TTC549 (cell line): ENCODE data around the gene RACGAP1.

Source experiments
- FAIRE-seq: peaks from 2 replicates; lab custom pipeline; 2012; peaks lifted over from hg19 to GRCh38; lab: Jason Lieb, UNC

RACGAP1 gene

DNA sequence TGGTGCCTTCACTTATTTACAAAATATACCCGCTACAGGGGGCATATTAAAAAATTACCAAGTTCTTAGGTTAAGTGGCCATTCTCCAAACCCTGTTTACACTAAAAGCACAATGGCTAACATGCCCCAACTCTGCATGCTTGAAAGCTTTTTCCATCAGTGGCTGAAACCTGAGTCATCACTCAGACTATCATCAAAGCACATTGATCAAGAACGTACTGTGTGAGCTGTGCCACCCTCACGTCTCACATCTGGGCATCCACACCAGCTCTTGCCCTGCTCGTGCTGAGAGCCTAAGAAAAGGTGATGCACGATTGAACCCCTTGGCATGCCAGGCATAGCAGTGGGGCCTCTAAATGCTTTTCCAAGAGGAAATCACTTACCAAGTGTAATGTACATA is 39.3 kb downstream of the RACGAP1 start:
- no peak for FAIRE-seq

DNA sequence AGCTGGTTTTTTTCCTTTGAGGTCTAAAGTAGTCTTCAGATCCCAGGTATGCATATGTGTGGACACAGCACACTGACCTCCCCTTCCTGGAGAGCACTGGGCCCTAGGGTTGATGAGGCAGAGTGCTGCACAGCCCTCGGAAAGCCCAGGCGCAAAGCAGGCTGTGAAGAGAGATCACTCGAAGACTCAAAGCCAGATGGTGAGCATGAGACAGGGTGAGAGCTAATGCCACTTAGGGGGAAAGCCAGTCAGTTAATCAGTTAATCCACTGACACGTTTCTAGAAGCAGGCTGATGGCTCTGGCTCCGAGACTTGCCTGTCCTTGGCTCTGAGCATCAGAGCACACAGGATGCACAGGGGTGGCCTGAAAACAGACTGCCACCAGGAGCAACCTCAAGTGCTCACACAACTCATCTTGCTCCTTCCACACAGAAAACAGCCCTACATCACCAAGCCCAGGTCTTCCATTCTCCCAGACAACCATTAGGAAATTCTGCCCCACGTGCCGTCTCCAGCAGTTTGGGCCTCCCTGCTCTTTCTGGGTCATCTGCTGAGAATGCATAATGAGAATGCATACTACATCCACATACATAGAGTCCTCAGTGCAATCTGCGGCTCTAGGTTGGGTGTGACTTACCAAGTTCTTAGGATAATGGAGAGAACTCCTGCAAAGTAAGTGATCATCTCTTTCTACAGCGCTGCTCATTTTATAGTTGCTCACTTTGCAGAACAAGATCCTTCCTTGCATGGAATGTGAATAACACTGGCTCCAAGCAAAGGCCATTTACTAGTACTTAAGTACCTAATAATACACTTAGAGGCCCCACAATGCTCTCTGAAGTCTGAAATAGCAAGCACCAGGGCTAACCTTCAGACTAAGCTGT is 40.6 kb downstream of the RACGAP1 start:
- FAIRE-seq: no peak

DNA sequence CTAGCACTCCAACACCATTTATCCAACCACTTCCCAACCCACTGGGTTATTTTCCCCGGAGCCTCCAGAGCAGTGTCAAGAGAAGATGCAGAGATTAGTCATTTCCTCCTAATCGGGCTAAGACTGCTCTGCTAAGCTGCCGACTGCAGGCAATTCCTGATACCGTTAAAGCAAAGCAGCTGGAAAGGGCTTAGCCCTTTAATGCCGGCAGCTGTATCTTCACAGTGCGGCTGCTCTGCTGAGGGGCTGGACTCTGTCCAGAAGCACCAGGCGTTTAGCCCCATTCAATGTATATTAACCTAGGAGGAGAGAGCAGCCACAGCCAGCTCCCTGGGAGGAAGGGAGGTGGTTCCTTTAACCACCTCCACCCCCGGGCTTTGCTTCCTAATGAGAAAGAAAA is 41.4 kb downstream of the RACGAP1 start:
- no peak for FAIRE-seq

DNA sequence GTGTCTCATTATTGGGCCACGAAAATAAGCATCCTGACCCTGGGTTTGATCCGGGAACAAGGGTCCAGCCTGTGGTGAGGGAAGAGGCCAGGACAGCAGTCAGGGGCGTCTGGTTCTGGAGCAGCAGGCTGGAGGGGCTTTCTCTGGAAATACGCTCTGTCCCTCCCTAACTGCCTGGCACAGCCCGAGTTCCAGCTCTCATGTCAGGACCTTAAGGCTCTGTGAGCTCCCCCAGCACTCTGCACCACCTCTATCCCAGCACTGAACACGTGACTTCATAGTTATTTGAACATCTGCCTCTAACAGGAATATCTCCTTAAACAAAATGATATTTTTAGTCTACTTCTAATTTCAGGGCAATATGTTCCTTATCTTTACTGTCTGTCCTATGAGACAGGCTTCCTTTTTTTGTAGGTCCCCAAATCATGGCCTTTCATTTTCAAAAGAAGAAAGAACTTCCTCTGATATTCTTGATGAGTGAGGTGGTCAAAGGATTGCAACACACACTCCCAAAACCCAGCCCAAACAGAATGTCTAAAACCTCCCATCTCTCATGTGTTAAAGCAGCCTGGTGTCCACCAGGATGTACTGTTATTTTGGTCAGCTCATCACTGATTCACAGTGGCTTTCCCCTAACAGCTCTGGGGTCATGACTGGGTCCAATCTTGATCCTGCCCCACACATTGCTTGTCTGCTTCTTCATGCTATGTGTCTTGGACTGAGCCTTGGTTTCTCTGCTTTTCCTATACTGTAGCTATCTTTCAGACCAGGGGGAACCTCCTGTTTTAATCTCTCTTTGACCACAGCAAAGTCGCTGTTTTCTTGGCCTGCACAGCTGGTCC is 42.8 kb downstream of the RACGAP1 start:
- FAIRE-seq: no peak

DNA sequence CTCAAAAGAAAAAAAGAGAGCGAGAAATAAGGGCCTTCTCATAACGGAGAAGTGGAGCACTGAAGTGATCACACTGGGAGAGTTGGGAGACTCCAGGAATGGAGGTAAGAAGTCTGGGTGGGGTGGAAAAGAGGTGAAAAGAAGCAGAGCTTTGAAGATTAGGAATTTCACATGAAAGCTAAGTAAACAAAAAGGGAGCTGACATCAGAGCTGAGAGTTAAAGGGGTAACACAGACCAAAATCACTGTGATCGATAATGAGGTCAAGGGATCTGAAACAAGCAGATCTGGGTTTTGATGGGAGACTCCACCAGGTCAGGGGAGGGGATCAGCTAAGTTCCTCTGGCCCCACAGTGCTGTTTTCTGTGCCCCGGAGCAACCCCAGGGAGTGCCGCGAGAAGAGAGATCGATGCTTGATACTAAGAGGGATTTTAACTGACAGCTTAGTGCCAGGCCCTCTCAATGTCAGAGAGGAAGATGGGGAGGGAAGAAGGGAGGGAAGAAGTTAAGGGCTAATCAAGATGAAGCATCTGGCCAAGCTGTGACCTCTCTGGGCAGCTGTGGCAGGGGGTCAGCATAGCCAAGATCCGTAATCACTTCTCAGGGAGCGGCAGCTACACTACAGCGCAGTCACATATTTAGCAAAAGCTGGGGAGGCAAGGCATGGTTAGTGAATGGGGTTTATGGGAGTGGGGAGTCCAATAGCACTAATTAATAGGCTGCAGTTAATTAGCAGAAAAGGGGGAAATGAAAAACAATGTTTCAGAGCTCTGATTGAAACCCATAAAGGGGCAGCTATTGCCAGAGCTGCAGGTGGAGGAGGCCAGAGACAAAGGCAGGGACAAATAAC is 44.6 kb downstream of the RACGAP1 start:
- FAIRE-seq: no peak

DNA sequence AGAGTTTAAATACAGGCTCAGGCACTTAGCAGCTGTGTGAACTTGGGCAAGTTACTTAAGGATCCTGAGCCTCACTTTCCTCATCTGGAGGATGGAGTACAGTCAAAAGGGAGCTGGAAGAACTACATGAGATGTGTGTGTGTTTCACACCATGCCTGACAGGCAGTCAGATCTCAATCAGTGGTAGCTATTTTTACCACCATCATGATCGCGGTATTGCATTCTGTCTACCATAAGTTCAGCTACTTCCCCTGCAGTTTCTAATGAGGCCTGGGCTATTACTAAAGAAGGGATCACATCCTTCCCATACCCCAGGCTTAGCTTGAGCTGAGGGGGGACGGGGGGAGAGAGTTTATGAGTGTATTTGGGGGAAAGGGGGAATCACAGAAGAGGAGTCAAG is 45.5 kb downstream of the RACGAP1 start:
- no peak for FAIRE-seq

DNA sequence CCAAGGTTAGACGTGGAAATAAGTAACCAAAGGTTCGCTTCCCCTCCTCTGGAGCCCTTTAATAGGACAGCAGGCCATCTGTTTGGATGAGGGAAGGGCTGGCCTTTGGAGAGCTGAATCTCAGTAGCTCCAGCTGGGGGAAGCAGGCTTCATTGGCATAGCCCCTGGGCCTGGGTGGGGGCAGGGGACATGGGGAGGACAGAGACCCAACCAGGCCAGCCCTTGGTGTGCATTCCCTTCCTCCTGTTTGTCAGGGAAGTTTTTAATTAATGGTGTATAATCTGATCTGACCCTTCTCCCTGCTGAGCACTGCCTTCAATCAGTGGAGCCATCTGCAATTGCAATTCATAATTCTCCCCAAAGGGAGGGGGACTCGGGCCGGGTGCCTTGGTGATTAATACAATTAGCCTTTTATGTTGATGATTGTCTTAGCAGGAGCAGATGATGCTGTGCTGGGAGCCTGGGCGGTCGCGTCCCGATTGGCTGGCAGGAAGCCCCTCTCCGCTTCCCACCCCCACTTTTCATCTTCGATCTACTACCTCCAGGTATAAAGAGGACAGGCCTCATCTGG is 46.2 kb downstream of the RACGAP1 start:
- no peak for FAIRE-seq

DNA sequence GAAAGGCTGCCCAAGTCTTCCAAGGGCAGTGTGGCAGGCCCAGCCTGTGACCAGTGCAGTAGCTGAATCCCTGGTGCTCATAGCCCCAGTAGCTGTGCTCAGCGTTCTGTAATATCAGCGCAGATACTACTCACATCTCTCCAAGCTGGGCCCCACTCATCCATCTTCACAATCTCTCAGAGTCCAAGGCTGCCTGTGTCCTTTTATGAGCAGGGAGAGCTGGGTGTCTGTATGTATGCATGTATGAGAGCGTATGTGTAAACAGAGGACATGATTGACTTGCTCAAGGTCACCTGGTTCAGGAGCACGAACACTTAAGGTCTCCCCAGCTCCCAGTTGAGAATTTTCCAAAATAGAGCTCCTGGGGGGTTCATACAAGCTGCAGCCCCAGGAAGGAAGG is 47.2 kb downstream of the RACGAP1 start:
- no peak for FAIRE-seq

DNA sequence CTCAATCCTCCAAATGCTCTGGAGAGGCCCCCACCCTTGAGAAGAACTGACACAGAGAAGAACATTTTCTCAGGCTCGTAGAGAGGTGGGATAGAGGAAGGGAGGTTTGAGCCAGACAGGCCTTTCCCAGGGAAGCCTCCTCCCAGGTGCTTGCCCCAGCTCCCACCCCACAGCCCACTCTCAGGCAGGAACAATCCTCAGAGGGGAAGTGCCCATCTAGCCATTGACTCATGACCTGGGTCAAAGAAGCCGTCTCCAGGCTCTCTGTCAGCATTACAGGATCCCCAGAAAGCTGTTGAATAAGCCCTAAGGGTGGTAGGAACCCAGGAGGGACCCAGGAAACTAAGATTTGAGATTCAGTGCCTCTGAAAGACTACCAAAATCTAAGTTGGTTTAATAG is 48.7 kb downstream of the RACGAP1 start:
- FAIRE-seq: no peak

DNA sequence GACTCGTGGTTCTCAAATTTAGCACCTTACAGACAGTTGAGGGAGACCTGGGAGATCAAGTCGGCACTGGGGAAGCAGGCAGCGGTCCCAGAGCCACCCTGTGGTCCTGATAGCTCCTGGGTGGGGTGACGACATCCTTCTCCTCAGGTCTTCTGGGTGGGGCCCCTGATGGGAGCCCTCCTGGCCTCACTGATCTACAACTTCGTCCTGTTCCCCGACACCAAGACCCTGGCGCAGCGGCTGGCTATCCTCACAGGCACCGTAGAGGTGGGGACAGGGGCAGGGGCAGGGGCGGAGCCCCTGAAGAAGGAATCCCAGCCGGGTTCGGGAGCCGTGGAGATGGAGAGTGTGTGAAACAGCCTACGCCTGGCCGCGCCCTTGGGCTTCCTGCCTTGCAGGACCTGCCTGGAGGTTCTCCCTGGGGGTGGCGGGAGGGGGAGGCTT is 50.0 kb downstream of the RACGAP1 start:
- no peak for FAIRE-seq

DNA sequence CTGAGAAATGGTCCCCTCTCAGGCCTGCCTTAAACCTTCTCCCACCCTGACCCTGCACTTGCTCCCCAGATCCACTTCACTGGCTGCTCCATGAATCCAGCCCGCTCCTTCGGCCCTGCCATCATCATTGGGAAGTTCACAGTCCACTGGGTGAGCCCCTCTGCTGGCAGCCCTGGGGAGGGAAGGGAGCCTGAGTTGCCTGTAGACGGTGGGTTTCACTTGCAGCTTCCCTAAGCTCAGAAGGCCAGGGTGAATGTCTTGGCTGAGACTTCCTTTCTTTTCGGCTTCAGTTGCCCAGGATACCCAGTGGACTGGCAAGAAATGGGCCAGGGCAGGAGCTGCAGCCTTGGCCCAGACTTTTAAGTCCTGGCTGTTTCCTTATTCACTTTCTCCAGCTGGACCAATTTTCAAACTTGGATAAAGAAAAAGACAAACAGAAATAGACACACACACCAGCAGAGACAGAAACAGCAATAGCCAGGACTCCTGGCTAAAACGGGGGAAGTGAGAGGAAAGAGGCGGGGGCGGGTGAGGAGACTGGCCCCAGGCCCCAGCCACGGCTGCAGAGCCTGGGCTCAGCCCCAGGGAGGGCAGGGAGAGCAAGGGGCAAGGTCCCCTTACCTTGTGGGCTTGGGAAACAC is 50.5 kb downstream of the RACGAP1 start:
- FAIRE-seq: no peak

DNA sequence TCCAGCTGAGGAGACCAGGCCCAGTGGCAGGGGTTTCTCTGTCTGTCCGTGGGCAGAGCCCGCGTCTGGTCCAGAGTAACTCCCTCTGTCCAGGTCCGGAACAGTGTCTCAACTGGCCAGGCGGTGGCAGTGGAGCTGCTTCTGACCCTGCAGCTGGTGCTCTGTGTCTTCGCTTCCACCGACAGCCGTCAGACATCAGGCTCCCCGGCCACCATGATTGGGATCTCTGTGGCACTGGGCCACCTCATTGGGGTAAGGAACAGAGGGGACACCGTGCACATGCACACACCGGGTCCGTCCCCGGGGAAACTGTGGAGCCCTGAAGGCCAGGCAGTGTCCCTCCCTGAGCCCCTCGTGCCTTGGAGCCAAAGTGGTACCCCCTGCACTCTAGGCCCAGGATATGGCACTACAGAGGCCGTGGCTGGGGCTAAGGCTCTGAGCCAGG is 51.0 kb downstream of the RACGAP1 start:
- no peak for FAIRE-seq

DNA sequence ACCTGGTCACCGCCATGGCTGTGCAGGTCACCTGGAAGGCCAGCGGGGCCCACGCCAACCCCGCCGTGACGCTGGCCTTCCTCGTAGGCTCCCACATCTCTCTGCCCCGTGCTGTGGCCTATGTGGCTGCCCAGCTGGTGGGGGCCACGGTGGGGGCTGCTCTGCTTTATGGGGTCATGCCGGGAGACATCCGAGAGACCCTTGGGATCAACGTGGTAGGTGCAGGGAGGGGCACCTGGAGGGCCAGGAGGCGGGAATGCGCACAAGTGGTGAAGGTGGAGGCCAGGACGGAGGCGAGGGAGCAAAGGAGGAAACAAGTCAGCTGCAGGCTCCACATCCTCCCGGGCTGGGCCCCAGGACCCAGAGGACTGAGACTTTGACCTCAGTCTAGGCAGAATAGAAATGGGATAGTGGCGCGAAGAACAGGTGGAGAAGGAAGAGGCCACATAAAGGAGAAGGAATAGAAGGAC is 51.9 kb downstream of the RACGAP1 start:
- no peak for FAIRE-seq

DNA sequence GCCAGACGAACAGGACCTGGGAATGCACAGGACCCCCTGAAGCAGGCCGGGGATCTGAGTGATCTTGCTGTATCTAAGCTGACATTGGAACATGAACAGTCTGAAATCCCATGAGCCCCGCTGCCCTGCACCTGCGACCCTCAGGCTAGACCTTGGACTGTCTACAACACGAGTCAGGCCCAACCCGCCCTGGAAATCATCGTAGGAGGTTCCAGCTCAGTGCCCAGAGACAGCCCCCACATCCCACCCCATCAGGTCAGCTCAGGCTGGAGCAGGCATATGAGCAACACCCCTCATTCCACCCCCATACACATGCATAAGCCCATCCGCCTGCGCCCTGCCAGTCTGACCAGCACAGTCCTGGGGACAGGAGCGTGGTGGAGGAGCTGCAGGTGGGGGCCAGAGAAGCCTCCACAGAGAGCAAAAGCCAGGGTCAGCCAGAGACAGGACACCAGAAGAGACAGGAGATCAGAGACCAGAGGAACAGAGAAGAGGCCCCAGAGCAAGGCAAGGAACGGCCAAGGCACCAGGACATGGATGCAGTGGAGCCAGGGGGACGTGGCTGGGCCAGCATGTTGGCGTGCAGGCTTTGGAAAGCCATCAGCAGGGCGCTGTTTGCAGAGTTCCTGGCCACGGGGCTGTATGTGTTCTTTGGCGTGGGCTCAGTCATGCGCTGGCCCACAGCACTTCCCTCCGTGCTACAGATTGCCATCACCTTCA is 52.5 kb downstream of the RACGAP1 start, which contains the start of gene AQP6:
Gene AQP6 (plus strand): TSS at position 307 of the 720 bp plus-strand sequence. CDS start 227 bp downstream, at position 534.
- FAIRE-seq: no peak

DNA sequence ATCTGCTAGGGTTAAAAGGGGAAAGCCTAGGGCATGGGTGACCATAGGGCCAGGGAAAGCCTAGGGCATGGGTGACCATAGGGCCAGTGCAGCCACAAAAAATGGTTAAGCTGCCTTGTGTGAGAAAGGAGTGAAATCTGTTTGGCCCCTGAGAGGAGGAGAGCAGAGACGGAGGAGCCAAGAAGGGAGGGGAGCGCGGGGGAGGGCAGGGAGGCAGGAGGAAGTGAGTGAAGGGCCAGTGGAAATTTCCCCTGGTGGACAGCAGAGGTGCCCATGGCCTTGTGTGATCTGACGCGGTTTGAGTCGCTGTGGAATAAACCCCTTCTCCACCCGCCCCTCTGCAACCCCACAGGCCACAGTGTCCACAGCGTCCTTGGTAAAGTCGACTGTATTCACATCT is 53.2 kb downstream of the RACGAP1 start:
- FAIRE-seq: no peak

DNA sequence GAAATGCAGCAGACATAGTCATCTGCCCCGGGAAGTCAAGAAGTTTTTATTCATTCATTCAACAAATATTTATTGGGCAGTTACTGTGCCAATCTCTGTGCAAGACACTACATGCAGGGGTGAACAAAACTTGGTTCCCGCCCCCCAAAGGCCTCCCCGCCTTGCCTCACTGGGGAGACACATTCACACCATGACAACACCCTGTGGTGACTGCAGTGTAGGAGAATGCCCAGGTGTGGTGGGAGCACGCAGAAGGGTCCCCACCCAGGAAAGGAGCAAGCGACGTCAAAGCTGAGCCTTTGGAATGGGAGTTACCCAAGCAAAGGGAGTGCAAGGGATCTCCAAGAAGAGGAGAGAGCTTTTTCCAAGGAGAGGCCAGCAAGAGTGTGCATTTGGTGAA is 54.2 kb downstream of the RACGAP1 start:
- FAIRE-seq: no peak

DNA sequence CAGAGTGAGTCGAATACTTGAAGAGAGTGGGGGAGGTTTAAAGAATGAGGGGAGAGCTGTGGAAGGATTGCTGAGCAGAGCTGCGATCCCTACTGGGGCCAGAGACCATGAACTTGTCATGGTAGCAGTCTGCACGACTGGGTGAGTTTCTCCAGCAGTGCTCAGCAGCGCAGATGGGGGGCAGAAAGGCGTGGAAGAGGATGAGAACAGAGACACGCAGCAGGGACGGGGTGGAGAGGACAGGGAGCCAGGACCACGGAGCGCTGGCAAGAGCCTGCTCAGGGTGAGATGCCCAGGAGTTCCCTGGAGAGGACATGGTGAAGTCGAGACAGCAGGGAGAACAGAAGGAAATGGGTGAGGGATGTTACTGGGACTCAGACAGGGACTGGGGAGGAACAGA is 54.6 kb downstream of the RACGAP1 start:
- no peak for FAIRE-seq

DNA sequence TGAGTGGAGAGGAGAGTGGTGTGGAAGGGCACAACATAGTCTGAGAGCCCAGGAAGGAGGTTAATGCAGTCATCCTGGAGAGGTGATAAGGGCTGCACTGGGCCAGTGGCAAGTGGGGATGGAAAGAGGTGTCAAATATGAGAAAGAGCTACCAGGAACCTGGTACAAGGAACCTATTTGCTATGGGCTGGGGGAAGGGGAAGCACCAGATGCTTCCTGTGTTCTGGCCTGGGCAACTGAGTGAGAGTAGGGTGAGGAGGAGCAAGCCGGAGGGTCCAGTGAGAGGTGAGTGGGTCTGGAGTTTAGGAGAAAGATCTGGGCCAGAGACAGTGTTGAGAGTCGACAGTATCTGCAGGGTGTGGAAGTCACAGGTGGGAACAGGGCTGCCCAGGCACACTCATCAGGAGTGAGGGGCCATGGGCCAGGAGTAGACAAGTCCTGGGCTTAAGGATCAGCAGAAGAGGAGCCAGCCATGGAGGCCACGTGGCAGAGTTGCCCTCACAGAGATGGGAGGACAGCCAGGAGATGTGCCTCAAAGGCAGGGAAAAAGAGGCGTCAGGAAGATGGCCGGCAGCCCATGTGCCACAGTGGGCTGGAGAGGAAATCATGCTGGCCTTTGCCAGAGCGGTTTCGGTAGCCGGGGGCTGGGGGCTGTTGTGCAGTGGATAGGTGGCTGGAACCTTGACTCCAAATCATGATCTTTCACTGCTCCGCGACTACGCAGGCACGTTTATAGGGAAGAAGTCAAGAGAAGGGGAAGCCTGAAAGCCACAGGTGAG is 55.5 kb downstream of the RACGAP1 start:
- FAIRE-seq: no peak

DNA sequence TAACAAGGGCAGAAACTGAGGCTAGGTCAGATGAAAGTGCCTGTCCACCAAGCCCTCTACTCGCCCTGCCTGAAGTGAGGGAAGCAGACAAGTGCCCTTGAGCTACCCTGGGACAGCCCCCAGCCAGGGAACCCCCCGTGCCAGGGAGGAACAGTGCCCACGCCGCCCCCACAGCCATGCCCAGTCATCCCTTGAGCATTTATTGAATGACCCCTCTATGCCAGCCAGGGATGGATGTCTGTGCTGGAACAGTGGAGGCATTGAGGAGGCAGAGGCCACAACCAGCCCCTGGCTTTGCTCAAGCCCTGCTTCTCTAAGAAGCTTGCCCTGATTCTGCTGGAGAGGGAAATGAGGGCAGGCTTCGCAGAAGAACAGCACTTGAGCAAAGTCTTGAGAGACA is 56.3 kb downstream of the RACGAP1 start:
- no peak for FAIRE-seq

DNA sequence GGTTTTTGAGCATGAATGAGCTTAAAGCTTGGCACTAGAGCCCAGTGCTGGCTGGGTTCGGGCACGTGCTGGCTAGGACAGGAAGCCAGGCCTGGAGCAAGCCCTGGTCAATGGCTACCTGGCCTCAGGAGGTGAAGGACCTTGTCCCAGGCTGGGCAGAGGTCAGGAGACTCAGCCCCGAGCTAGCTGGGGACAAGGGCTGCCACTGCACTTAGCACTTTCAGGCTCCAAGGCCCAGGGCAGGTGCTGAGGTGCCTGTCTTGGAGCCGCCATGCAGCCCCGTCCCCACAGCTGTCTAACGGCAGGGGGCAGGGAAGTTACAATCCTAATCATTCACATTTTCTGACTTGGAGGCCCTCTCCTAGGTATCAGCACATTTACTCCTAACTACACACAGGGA is 56.8 kb downstream of the RACGAP1 start:
- no peak for FAIRE-seq
